GM21723 (cell line): Measurements from ENCODE around the gene ZNF710.
"Not testable (repeated sequence)": the region's sequence is repeated elsewhere in the genome, so short reads cannot be mapped to it uniquely, and the experiment has no call there.

Experiments
- ATAC-seq: cut with Tn5 transposase; IDR thresholded peaks from one replicate; pipeline ENCODE4 v1.9.1; 2021; ENCODE audit warnings: mild to moderate bottlenecking, moderate library complexity; ENCODE audit not compliant: unreplicated experiment

Gene ZNF710, protein sequence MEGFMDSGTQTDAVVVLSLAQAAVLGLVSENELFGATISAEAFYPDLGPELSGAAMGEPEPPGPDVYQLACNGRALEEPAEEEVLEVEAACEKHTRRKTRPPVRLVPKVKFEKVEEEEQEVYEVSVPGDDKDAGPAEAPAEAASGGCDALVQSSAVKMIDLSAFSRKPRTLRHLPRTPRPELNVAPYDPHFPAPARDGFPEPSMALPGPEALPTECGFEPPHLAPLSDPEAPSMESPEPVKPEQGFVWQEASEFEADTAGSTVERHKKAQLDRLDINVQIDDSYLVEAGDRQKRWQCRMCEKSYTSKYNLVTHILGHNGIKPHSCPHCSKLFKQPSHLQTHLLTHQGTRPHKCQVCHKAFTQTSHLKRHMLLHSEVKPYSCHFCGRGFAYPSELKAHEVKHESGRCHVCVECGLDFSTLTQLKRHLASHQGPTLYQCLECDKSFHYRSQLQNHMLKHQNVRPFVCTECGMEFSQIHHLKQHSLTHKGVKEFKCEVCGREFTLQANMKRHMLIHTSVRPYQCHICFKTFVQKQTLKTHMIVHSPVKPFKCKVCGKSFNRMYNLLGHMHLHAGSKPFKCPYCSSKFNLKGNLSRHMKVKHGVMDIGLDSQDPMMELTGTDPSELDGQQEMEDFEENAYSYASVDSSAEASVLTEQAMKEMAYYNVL

GRCh38 chr15:90001062-90001682 is at the start of gene ZNF710:
TSS of gene ZNF710 (plus strand) at chr15:90001324. CDS start at chr15:90067138, 65,814 bp downstream.
- ATAC-seq: peak; percentile 25

DNA sequence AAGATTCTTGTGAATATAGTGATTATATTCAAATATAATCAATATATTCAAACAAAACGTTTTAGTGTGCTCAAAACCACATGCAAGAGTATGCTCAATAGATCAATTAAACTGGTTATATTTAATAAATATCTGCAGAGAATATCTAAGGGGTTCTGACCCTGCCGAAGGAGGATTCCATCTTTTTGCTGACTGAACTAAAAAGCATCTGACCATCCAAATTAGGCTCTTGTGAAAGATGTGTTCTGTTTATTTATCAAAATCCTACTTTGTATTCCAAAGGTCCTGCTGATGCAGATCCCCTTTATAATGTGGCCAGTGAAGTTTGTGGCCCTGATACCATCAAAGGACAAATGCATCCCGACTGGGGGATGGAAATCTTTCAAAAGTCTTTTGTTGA is 46.6 kb upstream of the ZNF710 start:
- no peak for ATAC-seq

DNA sequence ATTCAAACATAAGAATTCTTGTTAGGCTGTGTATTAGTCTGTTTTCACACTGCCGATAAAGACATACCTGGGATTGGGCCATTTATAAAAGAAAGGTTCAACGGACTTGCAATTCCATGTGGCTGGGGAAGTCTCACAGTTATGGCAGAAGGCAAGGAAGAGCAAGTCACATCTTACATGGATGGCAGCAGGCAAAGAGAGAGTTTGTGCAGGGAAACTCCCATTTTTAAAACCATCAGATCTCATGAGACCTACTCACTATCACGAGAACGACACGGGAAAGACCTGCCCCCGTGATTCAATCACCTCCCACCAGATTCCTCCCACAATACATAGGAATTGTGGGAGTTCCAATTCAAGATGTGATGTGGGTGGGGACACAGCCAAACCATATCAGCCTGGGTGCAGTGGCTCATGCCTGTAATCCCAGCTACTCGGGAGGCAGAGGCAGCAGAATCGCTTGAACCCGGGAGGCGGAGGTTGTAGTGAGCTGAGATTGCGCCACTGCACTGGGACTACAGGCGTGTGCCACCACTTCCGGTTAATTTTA is 45.6 kb upstream of the ZNF710 start:
- ATAC-seq: not testable (repeated sequence)

GRCh38 chr15:89958107-89958805 is 42.9 kb upstream of the ZNF710 start:
- ATAC-seq: no peak

DNA sequence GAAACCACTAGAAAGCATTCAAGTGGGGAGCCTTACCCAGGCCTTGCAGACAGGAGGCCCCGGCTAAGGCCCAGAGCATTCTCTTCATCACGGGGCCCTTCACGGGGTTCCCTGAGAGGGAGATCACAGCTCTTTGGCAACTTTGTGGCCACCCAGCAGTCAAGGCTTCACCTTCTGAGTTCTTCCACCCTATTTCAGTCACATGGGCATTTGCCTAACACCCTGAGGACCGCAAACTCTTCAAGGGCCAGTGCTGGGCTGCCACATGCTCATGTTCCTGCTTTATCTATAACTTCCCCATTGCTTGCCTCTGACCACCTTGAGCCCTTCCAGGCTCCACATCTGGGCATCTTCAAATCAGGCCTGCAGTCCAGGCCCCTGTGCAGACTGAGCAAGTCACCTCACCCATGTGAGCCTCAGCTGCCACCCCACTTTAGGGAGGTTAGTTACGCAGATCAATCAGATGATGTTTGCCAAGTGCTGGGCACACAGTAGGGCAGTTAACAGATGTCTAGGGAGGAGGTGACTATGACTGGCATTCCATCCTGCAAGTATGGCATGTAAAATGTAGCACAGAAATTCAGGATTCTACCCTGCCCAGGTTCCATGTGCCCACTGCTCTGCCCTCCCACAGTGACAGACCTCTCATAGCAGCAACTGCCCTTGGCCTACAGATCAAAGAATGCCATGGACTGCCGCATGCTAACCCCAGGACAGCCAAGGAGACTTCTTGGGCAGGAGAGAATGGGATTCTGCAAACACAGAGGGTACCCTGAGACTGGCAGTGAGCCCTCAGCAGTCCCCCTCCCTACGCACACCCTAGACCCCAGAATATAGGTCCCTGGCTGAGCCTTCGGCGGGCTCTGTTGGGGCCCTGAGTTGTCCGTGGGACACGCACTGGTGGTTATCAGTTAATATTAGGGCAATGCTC is 37.6 kb upstream of the ZNF710 start:
- ATAC-seq: no peak

- no peak for ATAC-seq
These were observed 36.7 kb upstream of the ZNF710 start for GRCh38 chr15:89964232-89964954.

- ATAC-seq: no peak
These were observed 33.2 kb upstream of the ZNF710 start for GRCh38 chr15:89967881-89968280.

DNA sequence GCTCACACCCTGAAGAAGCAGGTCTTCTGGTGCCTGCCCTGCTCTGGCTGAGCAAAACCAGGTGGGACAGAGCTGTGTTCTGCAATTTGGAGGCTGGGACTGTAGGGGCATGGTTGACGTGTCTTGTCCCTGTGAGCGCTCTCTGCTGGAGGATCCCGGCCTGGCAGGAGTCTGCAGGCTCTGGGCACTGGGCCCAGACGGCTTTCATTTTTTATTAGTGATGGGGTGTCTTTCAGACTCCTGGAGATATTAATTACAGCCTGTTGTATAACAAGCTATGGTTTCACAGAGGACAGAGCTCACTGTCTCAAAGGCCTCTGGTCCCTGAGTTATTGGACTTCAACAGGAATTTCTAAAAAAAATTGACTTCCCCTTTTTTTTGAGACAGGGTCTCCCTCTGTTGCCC is 29.5 kb upstream of the ZNF710 start:
- ATAC-seq: peak; percentile 98

- no peak for ATAC-seq
These were observed 29.0 kb upstream of the ZNF710 start for GRCh38 chr15:89972085-89972484.

- no peak for ATAC-seq
These were observed 25.5 kb upstream of the ZNF710 start for GRCh38 chr15:89975482-89976245.

- no peak for ATAC-seq
These were observed 24.9 kb upstream of the ZNF710 start for GRCh38 chr15:89976246-89976600.

GRCh38 chr15:89977836-89978235 is 23.3 kb upstream of the ZNF710 start:
- ATAC-seq: not testable (repeated sequence)

- no peak for ATAC-seq
These were observed 22.2 kb upstream of the ZNF710 start for GRCh38 chr15:89978914-89979313.

GRCh38 chr15:89980896-89981295 is 20.2 kb upstream of the ZNF710 start:
- no peak for ATAC-seq

GRCh38 chr15:89982315-89983055 is 18.6 kb upstream of the ZNF710 start:
- no peak for ATAC-seq

DNA sequence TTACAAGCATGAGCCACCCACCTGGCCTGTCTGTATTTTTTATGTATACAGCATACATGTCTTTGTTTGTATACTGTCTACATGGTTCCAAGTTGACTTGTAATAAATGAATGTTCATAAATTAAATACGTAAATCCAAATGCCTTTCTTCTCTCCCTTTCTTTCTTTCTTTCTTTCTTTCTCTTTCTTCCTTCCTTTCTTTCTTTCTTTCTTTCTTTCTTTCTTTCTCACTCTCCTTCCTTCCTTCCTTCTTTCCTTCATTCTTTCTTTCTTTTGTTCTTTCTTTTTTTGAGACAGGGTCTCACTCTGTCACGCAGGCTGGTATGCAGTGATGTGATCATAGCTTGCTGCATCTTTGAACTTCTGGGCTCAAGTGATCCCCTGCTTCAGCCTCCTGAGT is 17.1 kb upstream of the ZNF710 start:
- ATAC-seq: no peak

- ATAC-seq: no peak
These were observed 16.6 kb upstream of the ZNF710 start for GRCh38 chr15:89984421-89985010.
